Fibroblast of skin of right biceps (primary cell): ENCODE data around the gene TMEM220.
A peak's percentile ranks its signal among the peaks of the same experiment; 100 is the strongest.
"Not testable (repeated sequence)": the region's sequence is repeated elsewhere in the genome, so short reads cannot be mapped to it uniquely, and the experiment has no call there.

Experiments
- DNase-seq: peaks from one replicate; pipeline ENCODE4 v3.0.0-alpha.2; 2013

TMEM220 gene

DNA sequence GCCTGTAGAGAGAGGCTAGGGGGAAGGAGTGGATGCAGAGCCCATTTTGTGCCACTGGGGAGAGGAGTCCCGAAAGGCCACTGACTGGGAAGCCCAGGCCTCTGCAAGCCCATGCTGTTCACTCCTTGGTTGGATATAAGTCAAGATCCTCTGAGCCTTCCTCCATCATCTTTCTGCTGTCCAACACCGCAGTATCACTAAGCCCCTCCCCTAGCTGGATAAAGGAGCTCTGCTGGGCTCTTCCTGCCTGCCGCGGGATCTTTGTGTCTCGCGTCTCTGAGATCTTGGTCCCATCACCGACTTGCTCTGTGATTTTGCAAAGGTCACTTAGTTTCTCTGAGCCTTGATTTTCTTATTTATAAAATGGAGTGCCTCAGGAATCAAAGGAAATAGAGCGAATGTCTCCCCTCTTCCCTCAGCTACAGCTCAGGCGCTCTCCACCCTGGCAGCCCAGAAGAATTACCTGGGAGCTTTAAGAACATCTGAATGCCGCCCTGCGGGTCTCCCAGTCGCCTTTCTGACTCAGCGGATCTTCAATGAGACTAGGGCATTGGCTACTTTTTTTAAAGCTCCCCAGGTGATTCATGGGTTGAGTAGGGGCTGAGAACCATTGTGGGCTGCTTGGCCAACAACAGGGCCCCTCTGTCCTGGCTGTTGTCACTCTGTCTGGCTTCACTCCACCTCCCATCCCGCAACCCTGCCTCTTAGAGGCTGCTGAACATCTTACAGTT is 25.2 kb upstream of the TMEM220 start:
- peak; percentile 10 for DNase-seq

DNA sequence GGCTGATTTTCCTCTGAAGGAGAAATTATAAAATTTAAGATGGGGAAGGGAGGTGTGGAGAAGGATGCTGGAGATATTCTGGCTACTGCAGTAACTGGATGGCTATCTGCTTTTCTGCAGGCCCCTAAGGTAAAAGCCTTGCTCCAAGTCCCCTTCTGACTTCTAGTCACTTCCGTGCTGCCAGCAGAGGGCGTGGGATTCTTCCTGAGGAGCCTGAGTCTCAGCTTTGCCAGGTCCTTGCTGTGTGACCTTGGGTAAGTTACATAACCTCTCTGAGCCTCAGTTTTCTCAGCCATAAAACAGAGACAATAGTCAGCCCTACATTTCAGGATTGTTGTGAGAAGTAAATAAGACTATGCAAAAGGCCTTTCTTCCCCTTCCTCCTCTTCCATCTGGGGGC is 24.3 kb upstream of the TMEM220 start:
- peak; percentile 17 for DNase-seq

DNA sequence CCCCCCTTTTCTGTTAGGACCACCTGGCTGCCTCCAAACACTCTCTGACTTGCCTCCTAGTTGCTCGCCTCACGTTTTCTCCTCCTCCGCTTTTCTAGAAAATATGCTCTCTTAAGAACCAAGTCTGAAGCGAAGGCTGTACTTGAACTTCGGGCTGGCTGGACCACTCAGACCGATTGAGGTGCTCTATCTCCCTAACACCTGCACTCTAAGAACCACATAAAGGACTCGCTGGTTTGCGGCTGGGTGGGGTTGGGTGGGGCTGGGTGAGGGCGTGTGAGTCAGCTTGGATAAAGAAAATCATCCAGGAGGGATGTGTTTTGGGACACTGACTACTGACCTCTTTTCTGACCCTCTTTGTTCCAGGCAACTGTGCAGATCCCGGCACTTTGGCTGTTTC is 22.9 kb upstream of the TMEM220 start:
- no peak for DNase-seq

DNA sequence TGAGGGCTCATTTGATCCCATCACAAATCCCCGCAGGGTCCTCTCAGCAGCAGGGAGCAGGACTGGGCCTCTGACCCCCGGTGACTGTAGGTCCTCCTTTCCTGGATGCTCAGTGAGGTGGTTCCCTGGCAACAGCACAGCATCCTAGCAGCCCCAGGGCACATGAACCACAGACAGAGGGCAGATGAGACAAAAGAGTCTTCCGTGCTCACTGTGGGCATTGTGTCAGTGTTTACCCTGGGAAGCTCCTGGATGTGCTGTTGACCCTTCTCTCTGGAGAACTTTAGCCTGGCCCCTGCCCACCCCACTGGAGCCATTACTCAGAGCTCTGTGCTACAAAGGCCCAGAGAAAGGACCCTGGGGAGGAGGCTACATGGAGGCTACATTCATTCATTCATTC is 21.7 kb upstream of the TMEM220 start:
- no peak for DNase-seq

DNA sequence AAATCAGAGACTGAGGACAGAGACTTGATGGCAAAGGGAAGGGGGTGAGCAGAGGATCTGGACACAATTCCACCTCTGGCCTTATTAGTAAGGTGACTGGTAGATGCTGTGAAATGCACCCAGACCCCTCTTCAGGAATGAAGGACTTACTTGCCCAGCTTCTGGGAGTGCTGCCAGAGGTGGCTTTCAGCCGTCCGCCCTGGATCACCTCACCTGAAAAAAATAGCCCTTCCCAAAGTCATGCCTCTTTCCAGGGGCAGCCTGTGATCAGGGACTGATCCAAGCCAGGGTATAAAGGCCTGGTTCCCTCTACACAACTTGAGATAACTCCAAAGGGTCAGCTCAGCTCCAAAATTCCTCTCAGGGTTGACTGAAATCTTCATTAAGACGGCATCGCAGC is 20.4 kb upstream of the TMEM220 start:
- DNase-seq, result no peak

DNA sequence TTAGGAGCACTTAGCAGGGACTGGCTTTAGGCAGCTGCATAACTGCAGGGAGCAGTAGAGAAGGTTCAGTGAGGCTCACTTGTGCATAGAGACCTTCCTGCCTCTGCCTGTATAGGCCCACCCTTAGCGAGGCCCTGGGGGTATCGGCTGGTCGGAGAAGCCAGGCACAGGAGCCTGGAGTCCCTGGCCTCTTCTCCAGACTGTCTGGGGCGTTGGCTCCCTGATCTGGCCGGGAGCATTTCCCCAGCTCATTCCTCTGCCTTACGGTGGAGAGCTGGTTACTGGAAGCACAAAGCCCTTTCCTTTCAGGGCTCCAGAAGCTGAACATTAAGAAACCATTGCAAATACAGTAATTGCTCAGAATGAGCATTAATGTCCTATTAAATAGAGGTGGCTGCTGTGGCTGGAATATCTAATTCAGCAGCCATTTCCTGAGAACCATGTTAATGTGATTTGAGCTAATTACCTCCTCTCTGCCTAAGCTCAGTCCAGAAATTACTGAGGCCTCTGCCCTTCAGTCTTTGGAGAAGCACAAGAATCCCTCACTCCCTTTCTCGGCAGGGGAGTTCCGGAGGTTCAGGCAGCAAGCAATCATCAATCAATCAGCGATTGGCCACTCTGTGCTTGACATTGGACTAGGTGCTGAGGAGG is 18.8 kb upstream of the TMEM220 start:
- no peak for DNase-seq

DNA sequence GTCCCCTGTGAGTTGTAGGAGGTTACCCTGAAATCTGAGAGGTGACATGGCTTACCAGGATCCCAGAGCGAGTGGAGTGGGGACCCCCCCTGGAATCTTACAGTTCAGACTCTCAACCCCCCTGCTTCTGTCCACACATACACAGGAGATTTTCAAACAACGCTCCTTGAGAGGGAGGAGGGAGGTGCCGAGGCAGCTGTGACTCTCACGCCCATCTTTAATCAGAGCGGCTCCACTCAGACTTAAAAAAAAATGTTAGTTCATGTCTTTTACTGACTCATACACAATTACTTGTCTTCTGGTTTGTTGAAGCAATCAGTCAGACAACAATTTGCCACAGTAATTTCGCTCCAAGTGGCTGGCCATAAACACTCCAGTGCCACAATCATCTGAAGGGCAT is 15.4 kb upstream of the TMEM220 start:
- peak; percentile 48 for DNase-seq

DNA sequence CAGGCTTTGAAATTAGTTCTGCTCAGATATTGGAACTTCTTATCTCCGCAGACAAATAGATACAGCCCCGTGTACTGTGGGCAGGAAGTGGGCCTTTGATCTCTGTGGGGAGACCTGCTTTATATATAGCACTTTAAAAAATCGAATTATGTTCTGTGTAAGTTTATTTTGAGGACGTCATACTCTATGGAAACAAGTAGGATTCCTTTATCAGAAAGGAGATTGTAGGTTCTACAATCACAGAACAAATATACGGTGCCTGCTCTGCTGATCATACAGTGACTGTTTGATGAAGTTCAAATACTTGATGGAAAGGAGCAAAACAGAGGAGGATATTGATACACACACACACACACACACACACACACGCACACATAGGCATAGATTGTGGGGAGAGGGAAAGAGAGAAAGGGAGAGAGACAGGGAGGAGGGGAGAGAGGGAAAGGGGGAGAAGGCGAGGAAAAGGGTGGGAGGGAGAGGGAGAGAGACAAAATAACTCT is 14.7 kb upstream of the TMEM220 start:
- DNase-seq, result no peak

DNA sequence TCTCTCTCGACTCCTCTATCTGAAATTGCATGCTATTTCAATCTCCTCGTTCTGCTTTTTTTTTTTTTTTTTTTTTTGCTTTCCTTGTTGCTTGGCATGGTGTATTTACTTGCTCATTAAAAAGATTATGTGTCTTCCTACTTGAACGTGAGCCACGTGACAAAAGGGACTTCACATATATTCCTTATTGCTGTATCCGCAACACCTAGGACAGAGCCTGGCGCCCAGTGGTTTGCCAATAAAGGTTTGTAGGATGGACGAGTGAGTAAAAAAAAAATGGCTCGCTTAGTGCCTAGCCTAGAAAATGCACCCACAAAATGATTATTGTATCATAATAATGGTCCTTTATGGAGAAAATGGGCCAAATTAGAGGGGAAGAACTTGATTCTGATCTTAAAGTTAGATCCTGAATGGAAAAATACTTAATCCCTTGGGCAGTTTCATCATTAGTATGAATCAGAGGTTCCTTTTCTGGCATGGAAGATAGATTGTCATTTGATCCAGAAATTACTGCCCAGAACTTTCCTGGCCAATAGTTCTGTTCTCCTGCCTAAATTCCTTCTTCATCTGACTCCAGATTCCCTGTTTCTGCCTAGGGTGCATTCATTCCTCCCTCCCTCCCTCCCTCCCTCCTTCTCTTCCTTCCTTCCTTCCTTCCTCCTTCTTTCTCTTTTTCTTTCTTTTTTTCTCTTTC is 13.6 kb upstream of the TMEM220 start:
- DNase-seq, result peak; percentile 56

DNA sequence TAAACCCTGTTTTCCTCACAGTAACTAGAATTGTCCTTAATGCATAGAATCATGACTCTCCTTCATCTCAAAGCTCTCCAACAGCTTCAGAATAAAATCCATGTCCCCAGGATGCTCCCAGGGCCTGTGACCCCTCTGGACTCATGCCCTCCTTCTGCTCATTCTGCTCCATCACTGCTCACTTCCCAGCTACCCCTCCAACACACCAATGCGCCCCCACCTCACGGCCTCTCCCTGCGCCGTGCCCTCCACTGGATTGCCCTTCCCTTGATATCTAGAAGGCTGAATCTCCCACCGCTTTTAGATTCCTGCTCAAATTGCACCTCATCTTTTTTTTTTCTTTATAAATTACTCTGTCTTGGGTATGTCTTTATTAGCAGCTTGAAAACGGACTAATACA is 12.6 kb upstream of the TMEM220 start:
- no peak for DNase-seq

DNA sequence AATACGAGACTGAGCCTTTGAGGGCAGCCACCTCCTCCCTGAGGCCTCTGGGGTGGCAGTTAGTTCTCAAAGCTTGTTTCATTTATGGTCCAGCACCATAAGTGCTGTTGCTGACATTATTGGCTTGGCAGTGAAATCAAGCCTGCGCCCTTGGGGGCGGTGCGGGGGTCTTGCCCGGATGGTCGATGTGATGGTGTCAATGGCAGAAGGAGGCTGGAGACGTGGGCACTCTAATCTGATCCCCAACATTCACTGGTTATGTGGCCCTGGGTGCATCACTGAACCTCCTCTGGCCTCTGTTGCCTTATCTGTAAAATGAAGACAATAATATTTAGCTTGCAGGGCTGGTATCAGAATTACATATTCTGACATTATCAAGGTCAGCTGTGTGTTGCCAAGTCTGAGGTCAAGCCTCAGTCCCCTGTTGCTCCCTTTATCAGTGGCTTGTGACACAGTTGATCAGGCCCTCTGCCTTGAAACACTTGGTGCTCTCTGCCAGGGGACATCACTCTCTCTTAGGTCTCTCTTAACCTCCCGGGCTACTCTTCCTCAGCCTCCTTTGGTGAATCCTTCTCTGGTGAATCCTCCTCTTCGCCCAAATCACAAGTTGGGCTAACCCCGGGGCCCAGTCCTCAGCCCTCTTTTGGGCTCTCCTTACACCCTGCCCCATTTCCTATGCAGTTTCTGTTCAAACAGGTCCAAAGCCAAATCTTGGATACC is 11.8 kb upstream of the TMEM220 start:
- no peak for DNase-seq

DNA sequence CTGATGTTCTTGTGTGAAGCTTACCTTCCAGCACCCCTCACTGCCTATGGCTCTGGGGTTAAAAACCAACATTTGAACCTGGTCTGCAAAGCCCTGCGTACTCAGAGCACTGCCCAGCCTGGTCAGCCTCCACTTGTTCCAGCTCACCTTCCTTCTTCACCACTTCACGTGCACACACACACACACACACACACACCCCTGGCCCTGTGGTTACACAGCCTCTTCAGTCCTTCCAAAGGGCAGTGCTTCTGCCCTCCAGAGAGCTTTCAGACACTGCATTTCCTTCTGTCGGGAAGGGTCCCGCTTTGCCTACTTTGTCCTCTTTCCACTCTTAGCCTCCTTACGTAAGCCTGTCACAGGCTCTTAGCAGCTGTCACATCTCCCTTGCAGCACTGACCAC is 9.6 kb upstream of the TMEM220 start:
- no peak for DNase-seq

DNA sequence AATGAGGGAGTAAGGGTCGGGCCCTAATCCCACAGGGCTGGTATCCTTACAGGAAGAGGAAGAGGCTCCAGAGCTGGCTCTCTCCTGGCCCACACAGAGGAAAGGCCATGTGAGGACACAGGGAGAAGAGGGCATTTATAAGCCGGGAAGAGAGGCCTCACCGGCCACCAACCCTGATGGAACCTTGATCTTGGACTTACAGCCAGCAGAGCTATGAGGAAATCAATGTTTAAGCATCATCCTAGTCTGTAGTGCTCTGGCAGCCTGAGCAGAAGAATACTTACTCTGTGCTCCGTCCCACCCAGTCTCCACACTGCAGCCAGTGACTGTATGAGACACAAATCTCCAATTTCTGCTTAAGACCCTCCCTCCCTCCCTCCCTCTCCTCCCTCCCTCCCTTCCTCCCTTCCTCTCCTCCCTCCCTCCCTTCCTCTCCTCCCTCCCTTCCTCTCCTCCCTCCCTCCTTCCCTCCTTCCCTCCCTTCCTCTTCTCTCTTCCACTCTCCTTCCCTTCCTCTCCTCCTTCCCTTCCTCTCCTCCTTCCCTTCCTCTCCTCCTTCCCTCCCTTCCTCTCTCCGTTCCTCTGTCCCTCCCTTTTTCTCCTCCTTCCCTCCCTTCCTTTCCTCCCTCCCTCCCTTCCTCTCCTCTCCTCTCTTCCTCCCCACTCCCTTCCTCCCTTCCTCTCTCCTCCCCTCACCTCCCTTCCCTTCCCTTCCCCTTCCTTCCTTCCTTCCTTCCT is 8.9 kb upstream of the TMEM220 start:
- no peak for DNase-seq

DNA sequence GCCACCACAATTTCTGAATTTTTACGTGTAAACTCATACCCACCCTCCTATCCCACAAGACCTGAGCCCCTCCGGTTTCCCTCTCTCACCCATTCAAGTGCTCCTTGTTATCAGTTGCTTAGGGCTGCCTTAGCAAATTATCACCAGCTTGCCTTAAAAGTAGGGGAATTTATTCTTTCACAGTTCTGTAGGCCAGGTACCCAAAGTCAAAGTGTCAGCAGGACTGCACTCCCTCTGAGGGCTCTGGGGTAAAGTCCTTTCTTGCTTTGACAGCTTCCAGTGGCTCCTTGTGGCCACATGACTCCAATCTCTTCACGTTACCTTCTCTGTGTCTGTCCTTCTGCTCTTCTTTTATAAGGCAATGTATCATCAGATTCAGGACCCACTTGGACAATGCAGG is 7.9 kb upstream of the TMEM220 start:
- DNase-seq, result no peak

DNA sequence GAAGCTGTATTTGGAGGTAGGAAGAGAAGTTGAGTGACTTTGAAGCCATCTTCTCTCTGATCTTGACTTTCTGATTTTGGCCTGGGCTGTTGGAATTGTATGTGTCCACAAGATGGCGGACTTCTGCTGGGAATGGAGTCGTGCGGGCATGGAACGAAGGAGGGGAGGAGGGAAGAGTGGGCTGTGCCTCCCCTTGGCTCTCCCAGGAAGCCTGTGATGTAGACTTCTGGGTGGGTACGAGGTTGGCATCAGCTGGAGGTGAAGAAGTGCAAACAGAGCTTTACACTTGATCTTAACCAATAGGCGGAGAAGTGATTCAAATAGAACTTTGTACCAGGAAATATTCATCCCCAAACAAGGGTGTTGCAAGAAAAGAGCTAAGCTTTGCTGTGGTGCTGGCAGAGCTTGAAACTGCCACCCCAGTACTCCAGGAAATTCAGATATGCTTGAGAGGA is 7.4 kb upstream of the TMEM220 start:
- DNase-seq, result peak; percentile 57

DNA sequence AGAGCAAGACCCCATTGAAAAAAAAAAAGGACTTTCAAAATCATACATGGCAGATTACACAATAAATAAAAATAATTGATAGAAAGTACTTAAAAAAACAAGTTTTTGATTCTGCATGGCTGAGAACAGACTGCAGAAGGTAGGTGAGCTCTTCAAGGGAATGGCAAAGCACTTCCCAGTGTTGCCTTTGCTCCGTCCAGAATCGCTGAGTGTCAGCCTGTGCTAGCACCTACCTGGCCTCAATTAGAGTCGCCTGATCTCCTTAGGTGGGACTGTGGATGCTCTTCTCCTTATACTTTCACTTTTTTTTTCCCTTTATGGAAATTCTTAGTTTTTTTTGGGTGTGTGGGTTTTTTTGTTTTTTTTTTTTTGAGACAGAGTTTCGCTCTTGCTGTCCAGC is 6.0 kb upstream of the TMEM220 start:
- no peak for DNase-seq

DNA sequence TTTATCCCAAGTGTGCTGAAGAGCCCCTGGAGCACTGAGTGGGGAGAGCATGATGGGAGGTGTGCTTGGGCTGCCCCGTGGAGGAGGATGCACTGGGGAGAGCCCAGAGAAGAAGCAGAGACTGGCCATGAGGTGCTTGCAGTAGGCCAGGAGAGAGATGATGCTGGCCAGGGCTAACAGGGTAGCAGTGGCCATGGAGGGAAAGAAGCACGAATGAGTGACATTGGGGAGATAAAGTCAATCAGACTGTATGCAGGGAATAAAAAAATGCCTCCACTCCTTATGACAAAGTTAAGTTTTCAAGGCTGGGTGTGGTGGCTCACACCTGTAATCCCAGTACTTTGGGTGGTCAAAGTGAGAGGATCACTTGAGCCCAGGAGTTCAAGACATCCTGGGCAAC is 5.4 kb upstream of the TMEM220 start:
- DNase-seq, result no peak

DNA sequence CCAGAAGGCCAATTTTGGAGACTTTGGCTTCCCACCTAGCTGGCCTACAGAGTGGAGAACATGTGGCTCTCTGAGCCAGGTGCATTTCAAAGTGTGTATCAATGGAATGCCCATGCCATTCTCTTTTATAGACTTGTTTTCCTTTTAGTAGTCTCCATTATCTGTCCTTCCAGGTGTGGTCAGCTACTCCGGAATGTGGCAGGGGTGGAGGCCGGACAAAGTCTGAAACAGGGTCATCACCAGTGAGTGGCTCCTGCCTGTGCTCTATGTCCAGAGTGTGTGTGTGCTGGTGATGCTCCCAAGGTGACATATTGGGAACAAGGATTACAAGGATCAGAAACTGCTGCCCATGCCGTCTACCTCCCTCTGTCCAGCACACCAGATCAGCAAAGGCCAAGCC is 3.8 kb upstream of the TMEM220 start:
- no peak for DNase-seq

DNA sequence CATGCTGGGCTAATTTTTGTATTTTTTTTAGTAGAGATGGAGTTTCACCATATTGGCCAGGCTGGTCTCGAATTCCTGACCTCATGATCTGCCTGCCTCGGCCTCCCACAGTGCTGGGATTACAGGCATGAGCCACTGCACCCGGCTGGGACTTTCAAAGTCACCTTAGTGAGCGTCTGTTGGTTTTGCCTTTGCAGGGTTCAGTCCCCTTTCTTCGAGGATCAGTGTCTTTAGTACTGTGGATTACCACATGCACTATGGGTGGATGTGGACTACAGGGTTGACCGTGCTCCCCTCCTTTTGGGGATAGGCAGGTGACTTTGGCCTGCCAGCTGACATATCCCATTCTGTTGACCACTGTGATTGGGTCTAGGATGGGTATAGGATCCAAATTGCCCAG is 2.3 kb upstream of the TMEM220 start:
- DNase-seq, result not testable (repeated sequence)

DNA sequence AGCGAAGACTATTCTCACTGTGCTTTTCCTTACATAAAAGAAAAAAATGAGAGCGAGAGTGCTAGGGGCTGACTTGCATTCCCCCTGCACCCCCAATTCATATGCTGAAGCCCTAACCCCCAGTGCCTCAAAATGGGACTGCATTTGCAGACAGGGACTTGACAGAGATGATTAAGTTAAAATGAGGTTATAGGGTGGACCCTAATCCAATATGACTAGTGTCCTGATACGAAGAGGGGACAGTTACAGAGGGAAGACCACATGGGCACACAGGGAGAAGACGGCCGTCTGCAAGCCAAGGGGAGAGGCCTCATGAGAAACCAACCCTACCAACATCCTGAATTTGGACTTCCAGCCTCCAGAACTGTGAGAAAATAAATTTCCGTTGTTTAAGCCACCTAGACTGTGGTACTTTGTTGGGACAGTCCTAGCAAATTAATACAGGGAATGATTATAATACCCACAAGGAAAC is 1.6 kb upstream of the TMEM220 start:
- DNase-seq, result no peak

DNA sequence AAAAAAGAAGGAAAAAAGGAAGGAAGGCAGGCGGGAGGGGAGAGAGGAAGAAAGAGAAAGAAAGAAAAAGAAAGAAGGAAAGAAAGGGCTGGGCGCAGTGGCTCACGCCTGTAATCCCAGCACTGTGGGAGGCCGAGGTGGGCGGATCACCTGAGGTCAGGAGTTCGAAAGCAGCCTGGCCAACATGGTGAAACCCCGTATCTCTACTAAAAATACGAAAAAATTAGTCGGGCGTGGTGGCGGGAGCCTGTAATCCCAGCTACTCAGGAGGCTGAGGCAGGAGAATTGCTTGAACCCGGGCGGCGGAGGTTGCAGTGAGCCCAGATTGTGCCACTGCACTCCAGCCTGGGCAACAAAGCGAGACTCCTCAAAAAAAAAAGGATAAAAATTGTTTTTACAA is 424 bp upstream of the TMEM220 start:
- peak; percentile 1 for DNase-seq

DNA sequence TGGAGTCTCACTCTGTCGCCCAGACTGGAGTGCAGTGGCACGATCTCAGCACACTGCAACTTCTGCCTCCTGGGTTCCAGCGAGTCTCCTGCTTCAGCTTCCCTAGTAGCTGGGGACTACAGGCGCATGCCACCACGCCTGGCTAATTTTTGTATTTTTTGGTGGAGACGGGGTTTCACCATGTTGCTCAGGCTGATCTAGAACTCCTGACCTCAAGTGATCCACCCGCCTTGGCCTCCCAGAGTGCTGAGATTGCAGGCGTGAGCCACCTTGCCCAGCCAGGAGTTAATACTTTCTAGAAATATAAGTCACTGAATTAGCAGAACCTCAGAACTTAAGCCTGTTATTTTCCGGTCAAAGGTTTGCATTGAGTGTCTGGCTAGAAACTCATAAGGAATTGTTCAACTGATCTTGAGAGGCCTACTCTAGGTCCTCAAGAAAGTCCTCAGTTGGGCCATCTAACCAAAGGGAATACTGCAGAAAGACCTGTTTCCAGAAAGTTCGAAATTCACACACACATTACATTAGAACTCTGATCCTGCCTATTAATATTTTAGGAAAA is 1.4 kb downstream of the TMEM220 start:
- DNase-seq, result no peak
